Upper lobe of right lung (tissue), 1 donor: ENCODE data around the gene DLG5. TPM values are rescaled to one million over a fixed set of nuclear protein-coding genes. Genes with fewer than 3 reads are reported as not detected.

Experiments
- ATAC-seq: fragments of 200-7000 bp; cut with Tn5 transposase; one replicate; pipeline ENCODE4 v1.9.1; 2020; ENCODE audit warnings: mild to moderate bottlenecking, moderate library complexity
- DNase-seq: peaks from one replicate; pipeline ENCODE4 v3.0.0-alpha.2; 2020
- H3K27ac ChIP-seq: fragments of 200-600 bp; one replicate; pipeline ENCODE4 v1.8.0; 2022
- H3K27me3 ChIP-seq: fragments of 200-600 bp; one replicate; pipeline ENCODE4 v1.8.0; 2022; ENCODE audit warnings: mild to moderate bottlenecking
- H3K36me3 ChIP-seq: fragments of 200-600 bp; one replicate; pipeline ENCODE4 v1.8.0; 2022
- H3K4me1 ChIP-seq: fragments of 200-600 bp; one replicate; pipeline ENCODE4 v1.8.0; 2022
- H3K4me3 ChIP-seq: fragments of 200-600 bp; one replicate; pipeline ENCODE4 v1.8.0; 2022; ENCODE audit warnings: mild to moderate bottlenecking
- H3K9me3 ChIP-seq: fragments of 200-600 bp; one replicate; pipeline ENCODE4 v1.8.0; 2022
- intact Hi-C: fragments of 100-400 bp; cut with DNase I; formaldehyde crosslinking; loops from one replicate; pipeline ENCODE4 v1.11.0; 2022
- total RNA-seq: library from RNA; stranded (reverse); fragmentation: NEBNext Ultra II Directional; extraction: Animal tissue kit (Norgen Biotek cat#: 25700); gene quantifications from one replicate; pipeline ENCODE4 v1.2.1, GENCODE V29; 2021
- TF ChIP-seq, protein P1 (sequence below): fragments of 200-600 bp; IDR thresholded peaks from one replicate; pipeline ENCODE4 v1.8.0; 2022; ENCODE audit warnings: antibody characterized with exemption
- donor health status: DM: no; HTN: yes; CAD: no; lungs with severe emphysema.

The DLG5 gene
- total RNA-seq, 1 donor from 2014 or later = 19.3 TPM

GRCh38 chr10:77805676-77806075, 120.9 kb downstream of the DLG5 start:
- Histone ChIP-seq H3K27me3 (no peaks in the 10 kb centered on the region), H3K36me3 (peaks cover 71% of the 10 kb centered on the region), H3K9me3 (no peaks in the 10 kb centered on the region), H3K4me3 (no peak overlapping the region), H3K27ac (no peak overlapping the region), H3K4me1 (no peaks in the 10 kb centered on the region)
- no peak for ATAC-seq
- TF ChIP-seq, protein P1, sequence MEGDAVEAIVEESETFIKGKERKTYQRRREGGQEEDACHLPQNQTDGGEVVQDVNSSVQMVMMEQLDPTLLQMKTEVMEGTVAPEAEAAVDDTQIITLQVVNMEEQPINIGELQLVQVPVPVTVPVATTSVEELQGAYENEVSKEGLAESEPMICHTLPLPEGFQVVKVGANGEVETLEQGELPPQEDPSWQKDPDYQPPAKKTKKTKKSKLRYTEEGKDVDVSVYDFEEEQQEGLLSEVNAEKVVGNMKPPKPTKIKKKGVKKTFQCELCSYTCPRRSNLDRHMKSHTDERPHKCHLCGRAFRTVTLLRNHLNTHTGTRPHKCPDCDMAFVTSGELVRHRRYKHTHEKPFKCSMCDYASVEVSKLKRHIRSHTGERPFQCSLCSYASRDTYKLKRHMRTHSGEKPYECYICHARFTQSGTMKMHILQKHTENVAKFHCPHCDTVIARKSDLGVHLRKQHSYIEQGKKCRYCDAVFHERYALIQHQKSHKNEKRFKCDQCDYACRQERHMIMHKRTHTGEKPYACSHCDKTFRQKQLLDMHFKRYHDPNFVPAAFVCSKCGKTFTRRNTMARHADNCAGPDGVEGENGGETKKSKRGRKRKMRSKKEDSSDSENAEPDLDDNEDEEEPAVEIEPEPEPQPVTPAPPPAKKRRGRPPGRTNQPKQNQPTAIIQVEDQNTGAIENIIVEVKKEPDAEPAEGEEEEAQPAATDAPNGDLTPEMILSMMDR = no peak
- DNase-seq = no peak
- intact Hi-C loops = no loop called here

GRCh38 chr10:77804371-77804770, 122.2 kb downstream of the DLG5 start:
- intact Hi-C loops = no loop called here
- peaks cover 68% of the 10 kb centered on the region for H3K36me3 ChIP-seq
- no peaks in the 10 kb centered on the region for H3K9me3 ChIP-seq
- no peaks in the 10 kb centered on the region for H3K27me3 ChIP-seq
- DNase-seq = no peak
- TF ChIP-seq, protein P1 = no peak
- no peaks in the 10 kb centered on the region for H3K4me1 ChIP-seq
- no peak overlapping the region for H3K27ac ChIP-seq
- H3K4me3 ChIP-seq = no peak overlapping the region
- ATAC-seq = no peak

DNA sequence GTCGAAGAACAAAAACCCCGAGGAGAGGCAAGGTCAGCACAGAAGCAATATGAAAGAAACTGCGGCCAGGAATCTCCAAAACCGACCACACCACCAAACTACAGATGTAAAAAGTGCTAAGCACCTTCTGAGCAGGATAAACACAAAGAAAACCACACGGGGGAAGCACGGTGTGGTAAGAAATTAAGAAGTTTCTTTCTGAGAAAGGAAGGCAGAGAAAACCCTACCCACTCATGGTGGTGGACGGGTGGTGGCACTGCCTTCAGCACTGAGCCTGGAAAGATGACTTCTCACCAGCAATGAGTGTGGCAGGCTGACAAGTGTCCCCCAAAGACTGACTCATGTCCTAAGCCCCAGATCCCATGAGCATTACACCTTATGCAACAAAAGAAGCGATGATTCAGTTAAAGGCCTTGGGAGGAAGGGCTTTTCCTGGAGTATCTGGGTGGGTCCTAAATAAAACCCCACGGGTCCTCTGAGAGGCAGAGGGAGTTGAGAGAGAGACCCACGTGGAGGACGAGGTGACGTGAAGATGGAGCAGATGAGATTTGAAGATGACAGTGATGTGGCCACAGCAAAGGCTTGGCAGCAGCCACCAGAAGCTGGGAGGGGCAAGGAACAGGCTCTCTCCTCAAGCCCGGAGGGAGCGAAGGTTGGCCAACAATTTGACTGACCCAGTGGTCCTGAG, 124.9 kb downstream of the DLG5 start:
- H3K36me3 ChIP-seq = peaks cover 66% of the 10 kb centered on the region
- no peak for ATAC-seq

DNA sequence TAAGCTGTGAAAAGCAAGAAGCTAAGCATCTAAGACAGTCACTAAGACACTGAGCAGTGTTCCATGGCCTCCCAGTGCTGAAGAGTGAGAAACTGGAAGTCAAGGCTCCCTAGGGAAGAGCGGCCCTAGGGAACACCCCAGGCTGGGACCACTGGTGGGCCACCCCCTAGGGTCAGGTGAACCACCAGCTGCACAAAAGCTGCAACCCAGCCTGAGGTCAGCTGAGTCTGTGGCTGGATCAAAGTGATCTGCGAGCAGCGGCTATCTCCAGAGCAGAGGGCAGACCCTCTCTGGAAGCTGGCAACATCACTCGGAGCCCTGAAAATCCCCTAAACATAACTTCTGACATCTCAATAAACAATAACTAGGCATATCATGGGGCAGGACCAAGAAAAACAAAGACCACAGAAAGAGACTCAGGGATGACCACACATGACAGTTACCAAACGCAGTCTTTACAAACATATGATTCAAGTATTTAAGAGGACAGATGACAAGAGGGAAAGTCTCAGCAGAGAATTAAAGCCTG, 125.8 kb downstream of the DLG5 start:
- TF ChIP-seq, protein P1 = no peak
- Histone ChIP-seq H3K27me3 (no peaks in the 10 kb centered on the region), H3K9me3 (no peaks in the 10 kb centered on the region), H3K36me3 (peaks cover 67% of the 10 kb centered on the region), H3K4me1 (no peaks in the 10 kb centered on the region), H3K27ac (no peak overlapping the region), H3K4me3 (no peak overlapping the region)
- no peak for ATAC-seq
- intact Hi-C loops = no loop called here
- DNase-seq = no peak

More for the DNA sequence above, 124.9 kb downstream of the DLG5 start:
- no peak overlapping the region for H3K4me3 ChIP-seq
- no peaks in the 10 kb centered on the region for H3K4me1 ChIP-seq
- TF ChIP-seq, protein P1 = no peak
- intact Hi-C loops = no loop called here
- no peak for DNase-seq
- H3K27ac ChIP-seq = no peak overlapping the region
- H3K27me3 ChIP-seq = no peaks in the 10 kb centered on the region
- H3K9me3 ChIP-seq = no peaks in the 10 kb centered on the region

GRCh38 chr10:77800320-77800719, 126.2 kb downstream of the DLG5 start:
- Histone ChIP-seq H3K36me3 (peaks cover 67% of the 10 kb centered on the region), H3K4me1 (no peaks in the 10 kb centered on the region), H3K4me3 (no peak overlapping the region), H3K9me3 (no peaks in the 10 kb centered on the region), H3K27me3 (no peaks in the 10 kb centered on the region), H3K27ac (no peak overlapping the region)
- TF ChIP-seq, protein P1 = no peak
- no peak for DNase-seq
- intact Hi-C loops = no loop called here
- no peak for ATAC-seq
